H1 (cell line): Measurements from ENCODE around the gene JDP2. TPM values are rescaled to one million over a fixed set of nuclear protein-coding genes. Genes with fewer than 3 reads are reported as not detected.

Source experiments
- RNF2 ChIP-seq: fragments of 200-900, 300-1000 bp; sonication (generic); IDR thresholded peaks from 2 replicates; pipeline ENCODE4 v1.7.1; 2016; ENCODE audit warnings: borderline replicate concordance, low read depth, mild to moderate bottlenecking, antibody characterized with exemption, low read length; ENCODE audit not compliant: poor library complexity, severe bottlenecking; ENCODE audit errors: missing control alignments
- RXRA ChIP-seq: IDR thresholded peaks from 2 replicates; pipeline ENCODE4 v1.6.1; 2011; ENCODE audit warnings: low read depth, mild to moderate bottlenecking, low read length, moderate library complexity; ENCODE audit not compliant: insufficient read depth
- SIN3A ChIP-seq, 2 experiments: IDR thresholded peaks in 1 of 2; conservative IDR thresholded peaks in 1 of 2; 2 replicates each; pipeline ENCODE4 v1.6.1; 2011 to 2012; ENCODE audit warnings: low read length in 2 of 2, improper control_type of control experiment in 1 of 2, low read depth in 1 of 2, mild to moderate bottlenecking in 1 of 2
- TCF12 ChIP-seq: IDR thresholded peaks from 2 replicates; pipeline ENCODE4 v1.6.1; 2011; ENCODE audit warnings: low read depth, mild to moderate bottlenecking, low read length
- TEAD4 ChIP-seq: IDR thresholded peaks from 2 replicates; pipeline ENCODE4 v1.6.1; 2012; ENCODE audit warnings: low read depth, low read length, inconsistent platforms, mixed read lengths
- polyA plus RNA-seq, 7 experiments: library from polyadenylated mRNA; depleted of rRNA in 3 of 7; stranded (reverse) in 5 of 7; unstranded in 2 of 7; fragments of >200 nt in 5 of 7; fragments of 200-250 nt in 2 of 7; gene quantifications; 1 replicate in 5 of 7; 2 replicates in 1 of 7; 4 replicates in 1 of 7; pipeline versions ENCODE4 v1.2.1 to v1.2.3, GENCODE V29; 2011 to 2013; ENCODE audit warnings: missing spikeins in 2 of 7, mixed read lengths in 2 of 7
- total RNA-seq: library from RNA; stranded (reverse); fragmentation: NEBNext Ultra II Directional; extraction: Animal tissue kit (Norgen Biotek cat#: 25700); gene quantifications from 2 replicates; pipeline ENCODE4 v1.2.1, GENCODE V29; 2021

The JDP2 gene
- total and polyA plus RNA-seq, 2 of the 8 experiments (the other 6 are each of a cell fraction or from before 2014, with no cell fraction given), result 8.9 to 27.2 TPM

DNA sequence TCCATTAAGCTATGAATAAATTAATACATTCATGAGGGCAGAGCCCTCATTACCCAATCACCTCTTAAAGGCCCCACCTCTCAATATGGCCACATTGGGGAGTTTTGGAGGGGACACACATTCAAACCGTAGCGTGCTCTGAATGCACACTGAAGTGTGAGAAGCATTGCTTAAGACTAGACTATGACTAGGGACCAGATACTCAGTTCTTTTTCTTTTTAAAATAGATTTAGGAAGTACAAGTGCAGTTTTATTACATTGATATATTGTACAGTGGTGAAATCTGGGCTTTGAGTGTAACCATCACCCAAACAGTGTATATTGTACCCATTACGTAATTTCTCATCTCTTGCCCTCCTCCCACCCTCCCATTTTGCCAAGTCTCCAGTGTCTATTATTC is 21.0 kb upstream of the JDP2 start (continued):
- TF ChIP-seq RNF2, result no peak
- no peak for TF ChIP-seq RXRA
- no peak for TF ChIP-seq TEAD4
- no peak for TF ChIP-seq TCF12
- TF ChIP-seq SIN3A (conservative IDR thresholded peaks at IDR 0.05 in 1 of 2, IDR thresholded peaks at IDR 0.05 in 1 of 2; ENCODE audit: low read depth in 1 of 2, low read length in 2 of 2), result no peak
